Measurements from ENCODE around the gene C3orf33. TPM values are rescaled to one million over a fixed set of nuclear protein-coding genes. Genes with fewer than 3 reads are reported as not detected.

C3orf33 gene
- total RNA-seq, 2 donors from 2014 or later = 0.98 to 1.8 TPM

DNA sequence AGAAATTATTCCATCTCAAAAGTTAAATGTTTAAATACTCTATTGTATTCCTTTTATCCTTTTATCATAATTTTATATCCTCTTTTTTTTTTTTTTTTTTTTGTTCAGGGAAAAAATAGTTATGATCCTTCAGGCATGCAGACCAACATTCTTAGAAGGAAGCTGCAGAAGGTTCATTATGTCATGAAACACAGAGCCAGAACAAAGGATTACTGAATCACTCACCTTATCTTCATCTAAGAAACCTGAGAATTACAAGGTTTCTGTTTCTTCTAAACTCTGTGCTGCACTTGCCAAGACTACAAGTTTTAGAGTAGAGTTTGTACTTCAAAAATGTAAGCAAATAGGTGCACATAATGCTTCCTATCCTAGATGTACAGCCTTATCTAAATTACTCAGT is 64.5 kb downstream of the C3orf33 start:
- Mint-ChIP-seq H3K9me3 (no peaks in the 10 kb centered on the region), H3K27ac (no peak overlapping the region), H3K27me3 (peaks cover 30% of the 10 kb centered on the region), H3K4me3 (no peak overlapping the region), H3K36me3 (ENCODE audit: low read depth) (no peaks in the 10 kb centered on the region), H3K4me1 (no peaks in the 10 kb centered on the region)
- no peak for ATAC-seq (replicated peaks)

DNA sequence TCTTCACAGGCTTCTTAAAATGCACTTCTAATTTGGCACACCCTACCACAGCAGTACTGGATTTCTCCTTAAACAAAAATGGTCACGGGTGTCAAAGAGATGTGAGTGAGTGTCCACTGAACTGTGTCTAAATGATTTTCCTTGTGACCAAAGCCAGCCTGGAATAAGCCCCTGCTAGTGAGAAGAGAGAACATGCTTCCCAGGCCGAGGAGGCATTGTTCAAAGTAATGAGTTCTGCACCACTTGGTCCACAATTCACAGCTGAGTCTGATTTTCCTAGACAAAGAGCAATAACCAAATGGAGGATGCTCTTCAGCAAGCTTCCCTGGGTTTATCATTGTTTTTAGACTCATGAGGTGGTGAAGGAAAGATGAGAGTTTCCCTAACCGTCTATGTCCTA is 65.0 kb downstream of the C3orf33 start:
- Mint-ChIP-seq H3K27ac (no peak overlapping the region), H3K4me1 (no peaks in the 10 kb centered on the region), H3K9me3 (no peaks in the 10 kb centered on the region), H3K36me3 (ENCODE audit: low read depth) (no peaks in the 10 kb centered on the region), H3K4me3 (no peak overlapping the region), H3K27me3 (peaks cover 29% of the 10 kb centered on the region)
- no peak for ATAC-seq (replicated peaks)

DNA sequence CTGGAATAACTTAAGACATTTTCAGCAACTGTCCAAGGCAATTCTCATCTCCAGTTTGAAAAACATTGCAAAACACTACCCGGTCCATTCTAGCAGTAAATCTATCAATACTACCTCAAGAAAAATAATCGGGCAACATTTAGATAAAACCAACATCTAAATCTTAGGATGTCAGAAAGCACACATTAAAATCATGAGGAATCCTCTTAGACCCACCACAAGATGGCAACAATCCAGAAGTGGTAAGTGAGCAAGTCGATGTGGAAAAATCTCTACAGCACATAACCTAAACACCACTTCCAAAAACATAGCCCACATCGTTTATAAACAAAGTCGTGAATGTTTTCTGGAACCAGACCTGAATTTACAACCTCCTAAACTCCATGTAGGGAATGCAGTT is 66.9 kb downstream of the C3orf33 start:
- no peak overlapping the region for H3K4me3 Mint-ChIP-seq
- no peaks in the 10 kb centered on the region for H3K36me3 Mint-ChIP-seq (ENCODE audit: low read depth)
- no peaks in the 10 kb centered on the region for H3K4me1 Mint-ChIP-seq
- no peaks in the 10 kb centered on the region for H3K9me3 Mint-ChIP-seq
- H3K27ac Mint-ChIP-seq = no peak overlapping the region
- H3K27me3 Mint-ChIP-seq = peaks cover 31% of the 10 kb centered on the region
- no peak for ATAC-seq (replicated peaks)

DNA sequence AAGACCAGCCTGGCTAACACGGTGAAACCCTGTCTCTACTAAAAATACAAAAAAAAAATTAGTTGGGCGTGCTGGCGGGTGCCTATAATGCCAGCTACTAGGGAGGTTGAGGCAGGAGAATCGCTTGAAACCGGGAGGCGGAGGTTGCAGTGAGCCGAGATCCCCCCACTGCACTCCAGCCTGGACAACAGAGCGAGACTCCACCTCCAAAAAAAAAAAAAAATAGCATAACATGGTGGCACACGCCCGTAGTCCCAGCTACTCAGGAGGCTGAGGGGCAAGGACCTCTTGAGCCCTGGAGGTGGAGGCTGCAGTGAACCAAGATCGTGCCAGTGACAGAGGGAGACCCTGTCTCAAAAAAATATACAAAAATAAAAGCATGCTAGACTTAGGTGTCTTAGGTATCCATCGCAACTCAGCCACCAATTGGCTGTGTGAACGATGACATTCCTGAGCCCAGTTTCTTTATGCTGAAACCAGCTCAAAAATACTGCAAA is 67.5 kb downstream of the C3orf33 start:
- H3K27ac Mint-ChIP-seq = no peak overlapping the region
- no peaks in the 10 kb centered on the region for H3K4me1 Mint-ChIP-seq
- ATAC-seq (replicated peaks) = no peak
- H3K36me3 Mint-ChIP-seq (ENCODE audit: low read depth) = no peaks in the 10 kb centered on the region
- no peak overlapping the region for H3K4me3 Mint-ChIP-seq
- H3K9me3 Mint-ChIP-seq = no peaks in the 10 kb centered on the region
- peaks cover 30% of the 10 kb centered on the region for H3K27me3 Mint-ChIP-seq

DNA sequence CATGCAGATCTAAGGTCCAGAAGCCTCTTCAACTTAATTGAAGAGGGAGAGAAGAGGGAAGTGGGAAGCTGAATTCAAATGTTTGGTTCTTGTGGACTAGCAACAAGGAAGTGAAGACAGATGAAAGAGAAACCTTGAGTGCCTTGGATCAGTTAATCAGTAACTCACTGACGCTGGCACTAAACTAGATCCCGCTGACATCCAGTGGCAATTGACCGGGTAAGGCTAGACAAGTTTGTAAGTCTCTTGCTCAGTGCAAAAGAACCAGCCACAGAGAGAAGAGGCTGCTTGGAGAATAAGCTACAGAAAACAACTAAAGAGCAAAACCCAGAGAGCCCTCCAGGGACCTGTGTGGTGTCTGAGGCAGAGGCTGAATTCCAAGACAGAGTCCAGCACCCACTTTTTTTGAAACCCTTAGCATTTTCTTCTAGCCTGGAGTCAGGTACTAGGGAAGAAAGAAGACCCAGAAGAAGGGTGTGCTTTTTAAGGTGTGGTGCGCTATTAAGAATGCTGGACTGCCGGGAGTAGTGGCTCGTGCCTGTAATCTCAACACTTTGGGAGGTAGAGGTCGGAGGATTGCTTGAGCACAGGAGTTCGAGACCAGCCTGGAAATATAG is 68.1 kb downstream of the C3orf33 start:
- Mint-ChIP-seq H3K9me3 (no peaks in the 10 kb centered on the region), H3K36me3 (ENCODE audit: low read depth) (no peaks in the 10 kb centered on the region), H3K27ac (no peak overlapping the region)

DNA sequence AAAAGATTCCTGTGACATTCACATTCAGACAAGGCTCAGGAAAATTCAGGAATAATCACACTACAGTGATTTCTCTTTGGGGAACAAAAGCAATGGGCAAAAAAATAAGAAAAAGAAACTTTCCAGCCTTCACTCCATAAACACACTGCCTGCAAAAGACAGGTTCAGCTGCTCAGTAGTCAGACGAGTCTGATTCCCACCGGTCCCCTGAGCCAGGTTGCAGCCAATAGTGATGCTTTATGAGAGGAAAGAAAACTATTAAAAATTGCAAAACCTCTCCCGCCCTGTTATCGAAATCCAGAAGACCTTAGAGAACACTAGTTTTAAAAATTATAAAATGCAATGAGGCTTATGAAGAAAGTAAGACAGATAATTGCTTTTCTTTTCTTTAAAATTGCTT is 69.7 kb downstream of the C3orf33 start:
- no peak for ATAC-seq (replicated peaks)
- H3K36me3 Mint-ChIP-seq (ENCODE audit: low read depth) = no peaks in the 10 kb centered on the region
- H3K27me3 Mint-ChIP-seq = peaks cover 29% of the 10 kb centered on the region
- H3K4me1 Mint-ChIP-seq = no peaks in the 10 kb centered on the region
- H3K27ac Mint-ChIP-seq = no peak overlapping the region
- no peaks in the 10 kb centered on the region for H3K9me3 Mint-ChIP-seq
- no peak overlapping the region for H3K4me3 Mint-ChIP-seq

More for the DNA sequence above, 68.1 kb downstream of the C3orf33 start:
- H3K4me1 Mint-ChIP-seq = no peaks in the 10 kb centered on the region
- ATAC-seq (replicated peaks) = no peak
- peaks cover 33% of the 10 kb centered on the region for H3K27me3 Mint-ChIP-seq
- no peak overlapping the region for H3K4me3 Mint-ChIP-seq

DNA sequence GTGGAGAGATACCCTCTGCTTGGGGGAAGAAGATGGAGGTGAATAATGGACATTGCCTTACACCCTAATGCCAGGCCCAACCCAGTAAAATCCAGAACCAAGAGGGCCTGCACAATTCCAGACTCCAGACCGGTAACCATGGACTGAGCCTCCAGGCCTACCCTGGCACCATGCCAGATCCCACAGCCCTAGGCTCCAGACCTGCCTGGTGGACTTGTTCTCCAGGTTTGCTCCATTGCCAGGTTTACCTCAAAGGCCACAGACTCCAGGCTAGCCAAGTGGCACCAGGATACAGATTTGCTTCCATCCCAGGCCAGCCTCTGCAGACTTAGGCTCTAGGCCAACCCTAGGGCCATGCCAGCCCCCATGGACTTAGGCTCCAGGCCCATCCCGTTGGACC is 75.2 kb downstream of the C3orf33 start:
- H3K27me3 Mint-ChIP-seq = peaks cover 17% of the 10 kb centered on the region
- no peaks in the 10 kb centered on the region for H3K4me1 Mint-ChIP-seq
- no peak for ATAC-seq (replicated peaks)
- H3K36me3 Mint-ChIP-seq (ENCODE audit: low read depth) = no peaks in the 10 kb centered on the region
- H3K4me3 Mint-ChIP-seq = no peak overlapping the region
- H3K27ac Mint-ChIP-seq = no peak overlapping the region
- no peaks in the 10 kb centered on the region for H3K9me3 Mint-ChIP-seq

DNA sequence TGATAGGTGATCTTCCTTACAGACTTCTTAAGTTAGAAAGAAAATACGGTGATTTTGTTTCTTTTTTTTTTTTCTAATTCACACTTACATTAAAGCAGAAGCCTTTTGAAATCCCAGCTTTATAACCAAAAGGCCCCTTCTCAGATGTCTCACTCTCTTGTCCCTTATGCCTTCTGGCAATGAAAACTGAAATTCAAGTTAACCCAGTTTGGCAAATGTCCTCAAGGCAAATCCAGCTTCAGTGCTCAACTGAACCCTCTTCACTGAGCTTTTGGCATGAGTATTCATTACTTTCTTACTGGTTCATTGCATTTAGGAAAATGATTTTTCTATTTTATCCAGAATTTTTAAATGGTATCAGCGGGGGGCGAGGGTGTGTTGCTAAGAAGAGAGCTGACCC is 78.2 kb downstream of the C3orf33 start:
- Mint-ChIP-seq H3K27ac (no peak overlapping the region), H3K27me3 (peaks cover 8% of the 10 kb centered on the region), H3K36me3 (ENCODE audit: low read depth) (no peaks in the 10 kb centered on the region), H3K4me1 (no peaks in the 10 kb centered on the region), H3K9me3 (no peaks in the 10 kb centered on the region), H3K4me3 (no peak overlapping the region)
- no peak for ATAC-seq (replicated peaks)

DNA sequence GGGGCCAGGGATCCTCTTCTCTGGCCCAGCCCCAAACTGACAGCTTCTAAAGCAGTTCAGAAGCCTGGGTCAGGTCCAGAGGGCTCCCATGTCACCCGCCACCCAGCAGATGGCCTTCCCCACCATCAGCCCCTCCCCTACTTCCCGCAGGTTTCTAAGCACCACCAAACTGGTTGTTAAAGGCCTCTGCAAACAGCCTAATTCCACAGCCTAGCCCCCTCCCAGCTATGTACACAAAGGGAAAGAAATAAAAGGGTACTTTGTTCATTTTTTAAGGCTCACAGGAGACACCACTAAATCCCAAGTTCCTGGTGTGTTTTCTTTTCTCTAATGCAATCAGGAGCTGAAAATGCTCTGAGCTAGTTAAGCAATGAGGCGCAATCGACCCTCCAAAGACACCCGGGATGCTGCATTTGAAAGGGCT is 91.8 kb downstream of the C3orf33 start:
- Mint-ChIP-seq H3K36me3 (ENCODE audit: low read depth) (no peaks in the 10 kb centered on the region), H3K27me3 (no peaks in the 10 kb centered on the region), H3K4me3 (no peak overlapping the region), H3K9me3 (peaks cover 7% of the 10 kb centered on the region), H3K27ac (no peak overlapping the region), H3K4me1 (no peaks in the 10 kb centered on the region)
- no peak for ATAC-seq (replicated peaks)

Other genes with a start within 250 kb of the C3orf33 start
- gene PLCH1, start 61.2 kb downstream of the C3orf33 start, total RNA-seq = under 1 TPM in 1 of 2 donors, not detected in 1; 0.24 TPM
- 10 to 100 TPM; 21.5 to 23.2 TPM for gene SLC33A1, start 48.1 kb upstream of the C3orf33 start, total RNA-seq
- 100 to 1,000 TPM in 1 of 2 donors, 10 to 100 TPM in 1; 83.5 to 113 TPM for gene GMPS, start 64.4 kb upstream of the C3orf33 start, total RNA-seq

All from activated T-helper 17 cell treated with anti-CD3 and anti-CD28 coated beads, Interleukin-2, amount 50 U/mL, for 72 hours (primary cell).